ENCODE measurements around the gene CLCNKA.

- TF ChIP-seq, protein P1, sequence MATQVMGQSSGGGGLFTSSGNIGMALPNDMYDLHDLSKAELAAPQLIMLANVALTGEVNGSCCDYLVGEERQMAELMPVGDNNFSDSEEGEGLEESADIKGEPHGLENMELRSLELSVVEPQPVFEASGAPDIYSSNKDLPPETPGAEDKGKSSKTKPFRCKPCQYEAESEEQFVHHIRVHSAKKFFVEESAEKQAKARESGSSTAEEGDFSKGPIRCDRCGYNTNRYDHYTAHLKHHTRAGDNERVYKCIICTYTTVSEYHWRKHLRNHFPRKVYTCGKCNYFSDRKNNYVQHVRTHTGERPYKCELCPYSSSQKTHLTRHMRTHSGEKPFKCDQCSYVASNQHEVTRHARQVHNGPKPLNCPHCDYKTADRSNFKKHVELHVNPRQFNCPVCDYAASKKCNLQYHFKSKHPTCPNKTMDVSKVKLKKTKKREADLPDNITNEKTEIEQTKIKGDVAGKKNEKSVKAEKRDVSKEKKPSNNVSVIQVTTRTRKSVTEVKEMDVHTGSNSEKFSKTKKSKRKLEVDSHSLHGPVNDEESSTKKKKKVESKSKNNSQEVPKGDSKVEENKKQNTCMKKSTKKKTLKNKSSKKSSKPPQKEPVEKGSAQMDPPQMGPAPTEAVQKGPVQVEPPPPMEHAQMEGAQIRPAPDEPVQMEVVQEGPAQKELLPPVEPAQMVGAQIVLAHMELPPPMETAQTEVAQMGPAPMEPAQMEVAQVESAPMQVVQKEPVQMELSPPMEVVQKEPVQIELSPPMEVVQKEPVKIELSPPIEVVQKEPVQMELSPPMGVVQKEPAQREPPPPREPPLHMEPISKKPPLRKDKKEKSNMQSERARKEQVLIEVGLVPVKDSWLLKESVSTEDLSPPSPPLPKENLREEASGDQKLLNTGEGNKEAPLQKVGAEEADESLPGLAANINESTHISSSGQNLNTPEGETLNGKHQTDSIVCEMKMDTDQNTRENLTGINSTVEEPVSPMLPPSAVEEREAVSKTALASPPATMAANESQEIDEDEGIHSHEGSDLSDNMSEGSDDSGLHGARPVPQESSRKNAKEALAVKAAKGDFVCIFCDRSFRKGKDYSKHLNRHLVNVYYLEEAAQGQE (IDR thresholded peaks at IDR 0.05; ENCODE audit: insufficient read depth in 1 of 2, low read depth in 2 of 2, low read length in 2 of 2): no peak
- TF ChIP-seq POLR2AphosphoS5 (IDR thresholded peaks at IDR 0.05; ENCODE audit: low read depth, low read length) (no peak), TAF1 (IDR thresholded peaks at IDR 0.05; ENCODE audit: borderline replicate concordance, insufficient read depth, low read length) (no peak)
Observed at GRCh38 chr1:16032388-16033102, 10.7 kb downstream of the CLCNKA start.
